Measurements from ENCODE around the gene NLGN1.

DNA sequence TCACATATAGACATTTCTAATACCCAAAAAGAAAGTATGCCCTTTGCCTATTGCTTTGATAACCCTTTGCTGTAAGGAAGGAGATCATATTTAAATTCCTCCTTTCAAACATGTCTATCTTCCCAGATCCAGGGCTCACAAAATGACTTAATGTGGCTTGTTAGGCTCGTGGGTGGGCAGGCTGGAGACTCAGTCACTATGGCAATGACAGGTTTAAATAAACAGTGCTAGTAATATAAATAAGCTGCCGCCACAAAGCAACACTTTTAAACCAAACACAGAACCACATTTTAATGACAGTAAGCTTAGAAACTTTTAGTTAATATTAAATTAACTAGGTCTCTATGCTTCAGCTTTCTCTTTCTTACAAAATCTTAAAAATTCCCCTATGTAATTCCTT is 845.6 kb downstream of the NLGN1 start:
- TF ChIP-seq POLR2A (IDR thresholded peaks at IDR 0.05): no peak
- TF ChIP-seq POLR2AphosphoS5 (IDR thresholded peaks at IDR 0.05): no peak
